T-helper 22 cell (primary cell): ENCODE measurements around the gene PKHD1.

Experiments used
- DNase-seq: peaks from one replicate; pipeline ENCODE4 v3.0.0-alpha.2; 2020; ENCODE audit warnings: low read depth

Gene PKHD1

DNA sequence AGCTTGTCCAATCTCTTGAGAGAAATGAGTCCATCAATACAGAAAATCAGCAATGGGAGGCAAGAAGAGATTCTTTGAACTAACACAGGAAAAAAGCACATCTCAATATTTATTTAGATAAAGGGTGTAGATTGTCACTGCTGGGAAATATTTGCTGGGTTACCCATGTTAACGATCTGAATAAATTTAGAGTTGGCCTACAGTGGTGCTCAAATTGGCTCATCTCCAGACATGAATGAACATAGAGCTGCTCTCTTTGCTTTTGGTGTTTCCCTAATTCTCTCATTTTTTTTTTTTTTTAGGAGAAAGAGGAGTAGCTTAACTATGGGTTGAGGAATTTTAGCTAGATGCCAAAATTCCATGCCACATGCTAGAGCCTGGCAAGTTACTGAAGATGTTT, 471.2 kb downstream of the PKHD1 start:
- no peak for DNase-seq

DNA sequence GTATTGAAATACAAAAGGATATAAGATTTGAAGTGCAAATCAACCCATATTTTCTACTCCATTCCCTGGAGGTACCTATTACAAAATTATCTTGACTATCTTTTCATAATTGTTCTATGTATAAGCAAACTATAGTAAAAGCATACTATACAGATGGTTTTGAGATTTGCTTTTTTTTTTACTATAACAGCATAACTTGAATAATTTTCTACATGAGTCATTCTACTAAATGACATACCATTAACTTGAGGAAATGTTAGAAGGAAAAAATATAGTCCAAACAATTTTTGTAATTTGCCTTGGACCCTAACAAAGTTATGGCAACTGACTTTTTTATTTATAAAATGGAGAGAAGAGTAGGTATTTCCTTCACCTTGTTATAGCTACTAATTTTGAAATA, 472.7 kb downstream of the PKHD1 start:
- no peak for DNase-seq

DNA sequence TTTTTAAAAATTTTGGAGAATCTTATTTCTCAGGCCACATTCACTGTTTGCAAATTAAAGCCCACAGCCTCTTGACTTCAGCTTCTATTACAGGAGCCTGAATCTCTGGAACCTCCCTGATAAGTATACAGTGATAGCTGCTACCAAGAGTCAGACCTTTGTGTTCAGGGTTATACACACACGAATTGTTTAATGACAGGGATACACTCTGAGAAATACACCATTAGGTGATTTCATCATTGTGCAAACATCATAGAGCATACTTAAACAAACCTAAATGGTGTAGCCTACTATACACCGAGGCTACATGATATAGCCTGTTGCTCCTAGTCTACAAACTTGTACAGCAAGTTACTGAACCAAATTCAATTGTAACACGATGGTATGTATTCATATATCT, 473.9 kb downstream of the PKHD1 start:
- DNase-seq, result no peak

DNA sequence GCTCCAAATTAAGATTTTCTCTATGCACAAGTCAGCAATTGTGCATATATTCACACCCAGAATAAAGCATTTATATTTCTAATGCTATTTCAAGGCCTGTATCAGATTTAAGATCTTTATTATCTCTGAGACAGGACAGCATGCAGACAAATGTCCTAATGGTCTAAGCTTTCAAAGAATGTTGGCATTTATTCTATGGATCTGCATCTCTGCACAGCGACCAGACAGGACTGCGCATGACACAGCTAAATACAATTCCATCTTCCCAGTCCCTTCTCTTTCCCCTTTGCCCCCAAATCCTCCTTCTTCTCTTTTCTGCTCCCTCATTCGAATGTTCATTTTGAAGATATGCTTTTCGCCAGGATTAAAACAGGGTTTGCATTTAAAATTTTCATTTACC, 478.5 kb downstream of the PKHD1 start:
- no peak for DNase-seq

DNA sequence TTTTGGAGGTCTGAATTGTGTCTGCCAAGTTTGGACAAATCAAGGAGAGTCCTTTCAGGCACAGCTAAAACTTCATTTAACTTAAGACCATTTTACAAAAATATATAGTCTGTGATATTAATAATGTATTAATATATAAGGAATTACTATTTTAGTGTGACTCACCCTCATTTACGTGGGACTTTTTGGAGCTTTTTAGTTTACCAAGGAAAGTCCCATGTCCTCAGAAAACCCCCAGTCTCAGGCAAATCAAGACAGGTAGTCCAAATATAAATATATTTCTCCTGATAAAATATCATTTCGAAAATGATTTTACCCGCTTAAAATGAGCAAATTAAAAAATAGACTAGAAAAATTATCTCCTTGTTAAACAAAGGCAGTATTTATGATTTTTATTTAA, 479.0 kb downstream of the PKHD1 start:
- DNase-seq, result no peak

DNA sequence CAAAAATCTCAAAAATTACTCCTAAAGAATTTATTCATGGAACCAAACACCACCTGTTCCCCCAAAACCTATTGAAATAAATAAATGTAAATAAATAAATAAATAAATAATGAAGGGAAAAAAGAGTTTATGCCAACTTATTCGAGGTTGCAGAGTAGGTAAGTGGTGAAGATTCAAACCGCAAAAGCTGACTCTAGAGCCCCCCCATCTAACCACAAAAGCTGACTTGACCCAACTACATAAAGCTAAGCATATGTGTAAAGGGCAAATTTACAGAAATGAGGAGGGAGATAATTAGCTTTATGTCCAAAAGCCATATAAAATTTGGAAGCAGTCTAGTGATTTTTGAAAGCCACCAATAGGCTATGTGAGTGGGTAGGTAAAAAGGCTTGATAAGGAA, 486.9 kb downstream of the PKHD1 start:
- DNase-seq, result no peak

DNA sequence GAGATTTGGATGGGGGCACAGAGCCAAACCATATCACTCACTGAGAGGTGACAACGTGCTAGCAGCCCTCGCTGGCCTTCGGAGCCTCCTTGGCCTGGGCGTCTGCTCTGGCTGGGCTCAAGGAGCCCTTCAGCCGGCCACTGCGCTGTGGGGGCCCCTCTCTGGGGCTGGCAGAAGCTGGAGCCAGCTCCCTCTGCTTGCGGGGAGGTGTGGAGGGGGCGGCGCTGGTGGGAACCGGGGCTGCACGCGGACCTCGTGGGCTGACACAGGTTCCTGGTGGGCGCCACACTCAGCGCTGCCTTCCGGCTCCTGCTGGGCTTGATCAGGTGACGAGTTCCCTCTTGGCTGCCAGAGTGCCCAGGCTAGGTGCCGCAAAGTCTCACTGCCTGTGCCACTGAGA, 489.2 kb downstream of the PKHD1 start:
- no peak for DNase-seq

DNA sequence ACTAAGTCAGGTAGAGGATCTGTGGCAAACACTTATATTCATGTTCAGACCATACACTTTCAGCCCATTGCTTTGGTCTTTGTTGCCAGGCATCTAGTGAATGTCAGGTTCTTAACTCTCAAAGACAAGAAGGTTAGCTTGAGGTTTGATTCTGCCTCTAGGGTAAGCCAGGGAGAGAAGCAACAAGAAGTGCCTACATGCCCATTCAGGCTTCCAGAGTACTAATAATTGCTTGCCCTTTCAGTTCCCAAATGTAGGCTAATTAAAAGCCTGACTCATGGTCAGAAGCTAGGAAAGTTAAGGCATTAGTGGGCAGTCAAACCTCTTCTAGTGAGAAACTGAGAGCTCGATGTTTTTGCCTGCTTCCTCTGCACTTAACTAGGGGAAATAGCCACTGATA, 492.4 kb downstream of the PKHD1 start:
- DNase-seq, result no peak

DNA sequence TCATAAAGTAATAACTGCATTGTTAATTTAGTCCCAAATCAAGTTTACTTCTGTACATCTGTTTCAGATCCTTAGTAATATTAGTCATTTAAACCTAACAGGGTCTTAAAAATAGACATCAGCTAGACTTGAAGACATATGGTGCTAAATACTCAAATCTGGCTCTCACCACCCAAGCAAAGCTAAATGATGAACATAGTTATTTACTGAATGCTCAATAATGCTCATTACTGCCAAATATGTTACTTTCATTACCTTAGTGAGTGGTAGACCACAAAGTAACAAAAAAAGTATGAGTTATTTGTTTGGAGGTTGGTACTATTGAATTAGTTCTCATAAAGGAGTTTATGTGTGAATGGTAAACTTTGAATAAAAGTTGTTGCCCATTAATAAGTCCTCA, 502.1 kb downstream of the PKHD1 start:
- DNase-seq, result no peak

DNA sequence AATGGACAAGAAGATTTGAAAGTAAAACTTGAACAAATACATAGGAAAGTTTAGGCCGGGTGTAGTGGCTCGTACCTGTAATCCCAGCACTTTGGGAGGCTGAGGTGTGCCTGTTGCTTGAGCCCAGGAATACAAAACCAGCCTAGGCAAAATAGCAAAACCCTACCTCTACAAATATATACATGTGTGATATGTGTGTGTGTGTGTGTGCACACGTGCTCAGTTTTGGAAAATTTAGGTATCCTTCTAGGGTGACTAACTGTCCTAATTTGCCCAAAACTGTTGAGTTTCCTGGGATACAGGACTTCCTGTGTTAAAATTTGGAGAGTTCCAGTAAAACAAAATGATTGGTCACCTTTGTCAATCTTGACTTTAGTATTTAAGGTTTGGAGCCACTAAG, 503.2 kb downstream of the PKHD1 start:
- no peak for DNase-seq

DNA sequence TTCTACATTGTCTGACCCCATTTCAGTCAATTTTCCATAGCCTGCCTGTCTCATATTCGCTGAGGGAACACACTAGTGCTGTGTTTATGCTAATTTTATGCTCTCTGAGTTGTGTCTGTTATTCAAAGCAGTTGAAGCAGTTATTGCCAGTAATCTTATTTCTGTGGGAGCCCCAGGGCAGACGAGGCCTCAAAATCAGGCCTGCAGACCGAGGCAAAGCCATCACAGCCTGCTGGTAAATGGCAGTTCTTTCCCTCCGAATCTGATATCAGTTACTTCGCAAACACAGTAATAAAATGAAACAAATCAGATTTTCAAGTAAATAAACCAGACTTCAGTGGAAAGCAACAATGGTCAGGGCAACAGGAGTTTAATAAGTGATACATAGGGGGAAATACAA, 508.4 kb downstream of the PKHD1 start:
- DNase-seq, result no peak

DNA sequence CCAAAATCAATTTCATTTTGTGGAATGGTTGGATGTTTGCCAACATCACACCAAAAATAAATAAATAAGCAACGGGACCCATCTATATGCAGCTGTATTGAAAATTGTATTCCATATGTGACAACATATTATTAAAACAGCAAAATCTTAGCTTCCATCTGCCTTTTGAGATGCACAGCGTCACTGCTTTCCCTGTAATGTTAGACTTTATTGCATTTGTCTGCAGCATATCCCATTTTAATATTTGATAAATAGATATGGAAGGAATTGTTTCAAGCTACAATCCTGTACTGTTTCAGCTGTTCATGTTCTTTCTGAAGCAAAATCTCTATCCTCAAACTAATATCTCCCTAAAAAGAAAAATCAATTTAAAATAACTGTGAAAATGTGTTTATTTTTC, 509.1 kb downstream of the PKHD1 start:
- no peak for DNase-seq

DNA sequence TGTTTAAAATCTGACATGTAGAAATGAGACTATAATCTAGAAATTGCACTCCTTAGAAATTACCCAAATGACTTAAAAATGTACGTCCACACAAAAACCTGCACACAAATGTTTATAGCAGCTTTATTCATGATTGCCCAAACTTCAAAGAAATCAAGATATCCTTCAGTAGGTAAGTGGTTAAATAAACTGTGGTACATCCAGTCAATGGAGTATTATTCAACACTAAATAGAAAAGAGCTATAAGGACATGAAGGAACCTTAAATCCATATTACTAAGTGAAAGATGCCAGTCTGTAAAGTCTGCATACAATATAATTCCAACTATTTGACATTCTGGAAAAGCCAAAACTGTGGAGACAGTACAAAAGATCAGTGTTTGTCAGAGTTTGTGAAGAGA, 513.4 kb downstream of the PKHD1 start:
- no peak for DNase-seq

DNA sequence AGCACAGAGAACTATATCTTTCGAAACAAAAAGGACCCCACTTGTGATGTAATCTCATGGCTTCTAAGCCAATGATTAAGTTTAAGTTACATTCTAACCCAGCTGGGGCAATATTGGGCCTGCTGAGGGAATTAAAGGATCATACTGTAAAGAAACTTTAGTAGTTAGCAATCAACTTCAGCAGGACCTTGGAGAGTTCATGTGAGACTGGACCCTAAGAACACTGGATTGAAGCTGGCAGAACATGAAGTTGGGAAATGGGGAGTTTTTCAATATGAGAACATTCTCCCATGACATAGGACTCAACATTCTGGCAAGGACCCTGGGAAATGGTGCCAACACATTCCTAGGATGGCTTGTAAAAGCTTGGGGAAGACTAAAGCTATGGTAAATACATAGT, 516.2 kb downstream of the PKHD1 start:
- DNase-seq, result no peak

DNA sequence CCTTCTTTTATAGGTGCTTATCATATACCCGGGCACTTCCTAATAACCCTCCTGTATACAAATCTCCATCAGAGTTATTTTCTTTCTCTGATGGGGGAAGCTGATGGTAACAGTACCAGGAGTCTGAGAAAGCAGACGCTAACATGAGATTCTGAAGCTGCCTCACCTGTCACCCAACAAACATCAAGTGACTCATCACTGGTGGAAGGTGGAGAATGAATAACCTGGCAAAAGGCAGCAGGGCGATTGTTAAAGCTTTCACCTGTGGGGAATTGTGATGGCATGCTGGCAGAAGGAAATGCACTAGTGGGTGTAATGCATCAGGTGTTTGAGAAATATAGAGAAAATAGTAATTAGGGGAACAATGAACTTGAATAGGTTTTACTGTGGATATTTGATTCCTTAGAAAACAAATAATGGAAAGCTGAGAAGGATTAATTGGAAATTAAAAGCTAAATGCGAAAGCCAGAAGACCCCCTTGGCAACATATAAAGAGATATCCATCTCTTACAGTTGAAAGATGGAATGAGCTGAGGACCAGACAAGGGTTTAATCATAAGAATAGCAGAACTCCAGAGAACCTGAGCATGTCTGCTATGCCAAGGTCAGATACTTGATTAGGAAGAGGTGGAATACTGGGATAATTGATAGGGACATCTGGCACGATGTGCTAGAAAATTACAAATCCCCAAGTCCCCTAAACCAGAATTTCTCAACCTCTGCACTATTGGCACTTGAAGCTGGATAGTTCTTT, 517.1 kb downstream of the PKHD1 start:
- no peak for DNase-seq

DNA sequence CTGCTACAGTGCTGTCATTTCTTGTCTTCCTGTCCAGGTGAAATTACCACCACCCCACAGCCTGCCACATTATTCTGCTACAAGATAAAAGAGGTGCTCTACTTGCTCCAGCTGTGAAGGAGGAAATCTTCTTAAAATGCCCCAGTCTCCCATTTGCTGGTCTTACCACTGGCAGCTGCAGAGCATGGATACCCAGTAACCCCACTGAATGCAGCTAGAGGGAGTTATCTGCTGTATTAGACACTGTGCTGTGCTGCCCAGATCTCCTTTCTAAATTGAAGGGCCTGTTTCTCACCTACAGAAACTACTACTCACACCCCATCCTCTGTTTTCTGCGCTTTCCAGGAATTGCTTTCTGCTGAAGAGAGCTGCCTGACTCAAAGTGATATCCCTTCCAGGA, 517.8 kb downstream of the PKHD1 start:
- no peak for DNase-seq

DNA sequence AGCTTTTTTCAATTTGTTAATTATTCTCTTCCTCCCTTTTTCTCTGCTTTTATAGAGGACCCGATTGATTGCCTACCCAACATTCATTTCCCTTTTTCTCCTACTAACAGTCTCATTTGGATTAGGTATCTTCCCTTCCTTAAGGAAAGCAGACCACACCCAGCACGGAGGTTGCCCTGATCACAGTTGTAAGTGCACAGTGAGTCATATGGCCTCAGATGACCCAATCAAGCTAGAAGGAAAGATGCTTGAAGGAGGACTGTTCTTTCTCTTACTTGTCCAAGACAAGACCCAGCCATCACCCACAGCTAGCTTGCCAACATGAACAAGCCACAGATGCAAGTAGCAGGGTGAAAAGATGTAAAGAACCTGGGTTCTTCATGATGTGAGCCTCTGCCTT, 518.6 kb downstream of the PKHD1 start:
- no peak for DNase-seq

DNA sequence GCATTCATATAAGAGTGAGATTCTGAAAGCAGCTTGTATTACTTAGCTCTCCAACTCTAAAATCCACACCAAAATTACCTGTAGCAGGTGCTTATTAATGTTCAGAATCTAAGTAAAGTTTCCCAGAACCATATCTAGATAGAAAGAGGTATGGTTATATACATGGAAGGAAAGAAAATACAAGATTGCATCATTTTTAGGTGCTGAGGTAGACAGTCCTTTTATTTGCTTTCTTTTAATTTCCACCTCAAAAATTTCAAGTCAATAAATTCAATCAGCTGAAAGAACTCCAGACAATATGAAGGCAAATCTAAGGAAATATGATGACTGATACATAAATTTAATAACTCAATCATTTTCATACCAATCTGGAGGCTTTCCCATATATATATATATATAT, 521.9 kb downstream of the PKHD1 start:
- DNase-seq, result no peak
